Measurements from ENCODE around the gene CCDC81.

The CCDC81 gene

GRCh38 chr11:86442420-86442819 is 67.7 kb downstream of the CCDC81 start:
- DNase-seq (ENCODE audit: low spot score) = no peak
- in situ Hi-C loops (cut with MboI; ENCODE audit: low sequenced_read_pairs, unreplicated experiment) = no loop called here
- TF ChIP-seq CTCF (IDR thresholded peaks at IDR 0.05; ENCODE audit: borderline replicate concordance, control extremely low read depth, extremely low read depth, insufficient read depth, missing control alignments) = no peak

DNA sequence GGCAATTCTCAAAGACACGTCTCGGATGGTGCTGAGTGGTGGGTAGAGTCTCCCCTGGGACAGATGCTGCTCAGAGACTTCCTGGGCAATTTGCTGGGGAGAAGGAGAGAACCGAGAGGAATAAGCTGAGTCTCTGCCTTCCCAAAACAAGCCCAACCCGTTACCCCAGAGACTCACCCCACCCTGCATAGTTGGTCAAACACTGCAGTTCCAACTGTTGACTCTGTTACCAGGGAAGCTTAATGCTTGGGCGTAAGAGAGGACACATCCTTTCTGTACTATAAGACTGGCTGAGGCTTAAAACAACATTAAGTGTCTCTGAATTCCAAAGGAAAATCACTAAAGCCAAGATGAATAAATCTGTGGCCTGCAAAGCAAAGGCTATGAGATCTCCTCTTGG is 68.1 kb downstream of the CCDC81 start:
- in situ Hi-C loops (cut with MboI; ENCODE audit: low sequenced_read_pairs, unreplicated experiment) = no loop called here
- DNase-seq (ENCODE audit: low spot score) = no peak
- TF ChIP-seq CTCF (IDR thresholded peaks at IDR 0.05; ENCODE audit: borderline replicate concordance, control extremely low read depth, extremely low read depth, insufficient read depth, missing control alignments) = no peak

- in situ Hi-C loops (cut with MboI; ENCODE audit: low sequenced_read_pairs, unreplicated experiment) = no loop called here
- DNase-seq (ENCODE audit: low spot score) = no peak
- no peak for TF ChIP-seq CTCF (IDR thresholded peaks at IDR 0.05; ENCODE audit: borderline replicate concordance, control extremely low read depth, extremely low read depth, insufficient read depth, missing control alignments)
Observed at GRCh38 chr11:86443415-86443814, 68.7 kb downstream of the CCDC81 start.

- no peak for DNase-seq (ENCODE audit: low spot score)
- TF ChIP-seq CTCF (IDR thresholded peaks at IDR 0.05; ENCODE audit: borderline replicate concordance, control extremely low read depth, extremely low read depth, insufficient read depth, missing control alignments) = no peak
- in situ Hi-C loops (cut with MboI; ENCODE audit: low sequenced_read_pairs, unreplicated experiment) = no loop called here
Observed at GRCh38 chr11:86444981-86445380, 70.3 kb downstream of the CCDC81 start.

- no peak for TF ChIP-seq CTCF (IDR thresholded peaks at IDR 0.05; ENCODE audit: borderline replicate concordance, control extremely low read depth, extremely low read depth, insufficient read depth, missing control alignments)
- DNase-seq (ENCODE audit: low spot score) = no peak
- in situ Hi-C loops (cut with MboI; ENCODE audit: low sequenced_read_pairs, unreplicated experiment) = no loop called here
Observed at GRCh38 chr11:86446163-86446923, 71.7 kb downstream of the CCDC81 start.

- in situ Hi-C loops (cut with MboI; ENCODE audit: low sequenced_read_pairs, unreplicated experiment) = no loop called here
- DNase-seq (ENCODE audit: low spot score) = no peak
- no peak for TF ChIP-seq CTCF (IDR thresholded peaks at IDR 0.05; ENCODE audit: borderline replicate concordance, control extremely low read depth, extremely low read depth, insufficient read depth, missing control alignments)
Observed at GRCh38 chr11:86446924-86447285, 72.2 kb downstream of the CCDC81 start.

All from GM13976 (cell line).